ENCODE results near the gene MTMR10.

The MTMR10 gene

GRCh38 chr15:31010036-31010435, 18.6 kb upstream of the MTMR10 start:
- no peak for DNase-seq

- peak; percentile 48 to 58 for DNase-seq
Measured at GRCh38 chr15:31005660-31006059, 14.2 kb upstream of the MTMR10 start.

- peak in 1 of 2 donors; percentile 48 for DNase-seq
Measured at GRCh38 chr15:31004220-31004733, 12.8 kb upstream of the MTMR10 start.

- DNase-seq = no peak
Measured at GRCh38 chr15:31001702-31002101, 10.3 kb upstream of the MTMR10 start.

GRCh38 chr15:30999729-31000128, 8.3 kb upstream of the MTMR10 start:
- no peak for DNase-seq

- no peak for DNase-seq
Measured at GRCh38 chr15:30997270-30997669, 5.8 kb upstream of the MTMR10 start.

GRCh38 chr15:30992249-30992864, 929 bp upstream of the MTMR10 start:
- DNase-seq = no peak

- peak; percentile 49 to 81 for DNase-seq
Measured at GRCh38 chr15:30990446-30991254, 778 bp downstream of the MTMR10 start.

- DNase-seq = peak in 1 of 2 donors; percentile 19
Measured at GRCh38 chr15:30990036-30990435, 1.4 kb downstream of the MTMR10 start.

- DNase-seq = peak; percentile 19 to 35
Measured at GRCh38 chr15:30985081-30985531, 6.3 kb downstream of the MTMR10 start.

- DNase-seq = no peak
Measured at GRCh38 chr15:30984542-30984941, 6.9 kb downstream of the MTMR10 start.

GRCh38 chr15:30984118-30984517, 7.3 kb downstream of the MTMR10 start:
- DNase-seq = no peak

GRCh38 chr15:30979457-30979856, 12.0 kb downstream of the MTMR10 start:
- DNase-seq = peak; percentile 65 to 72

GRCh38 chr15:30978328-30978727, 13.1 kb downstream of the MTMR10 start:
- DNase-seq = no peak

- DNase-seq = peak in 1 of 2 donors; percentile 4
Measured at GRCh38 chr15:30974112-30974511, 17.3 kb downstream of the MTMR10 start.

- DNase-seq = no peak
Measured at GRCh38 chr15:30973379-30973778, 18.0 kb downstream of the MTMR10 start.

GRCh38 chr15:30969724-30970123, 21.7 kb downstream of the MTMR10 start:
- no peak for DNase-seq

GRCh38 chr15:30963681-30964080, 27.7 kb downstream of the MTMR10 start:
- DNase-seq = no peak

GRCh38 chr15:30962659-30963058, 28.8 kb downstream of the MTMR10 start:
- no peak for DNase-seq

- DNase-seq = no peak
Measured at GRCh38 chr15:30962079-30962478, 29.3 kb downstream of the MTMR10 start.

- DNase-seq = no peak
Measured at GRCh38 chr15:30958219-30958618, 33.2 kb downstream of the MTMR10 start.

- DNase-seq = no peak
Measured at GRCh38 chr15:30956216-30957124, 35.0 kb downstream of the MTMR10 start.

GRCh38 chr15:30954674-30955073, 36.8 kb downstream of the MTMR10 start:
- no peak for DNase-seq

All from inflammatory macrophage (primary cell).